ENCODE measurements around the gene EVA1A.
"Not testable (repeated sequence)": the region's sequence is repeated elsewhere in the genome, so short reads cannot be mapped to it uniquely, and the experiment has no call there.

Gene EVA1A

GRCh38 chr2:75482398-75482797, 78.3 kb downstream of the EVA1A start:
- no peak for DNase-seq (ENCODE audit: low read depth)

- no peak for DNase-seq (ENCODE audit: low read depth)
Observed at GRCh38 chr2:75480971-75481836, 79.5 kb downstream of the EVA1A start.

GRCh38 chr2:75477696-75478095, 83.0 kb downstream of the EVA1A start:
- DNase-seq (ENCODE audit: low read depth) = not testable (repeated sequence)

GRCh38 chr2:75476761-75477160, 84.0 kb downstream of the EVA1A start:
- no peak for DNase-seq (ENCODE audit: low read depth)

GRCh38 chr2:75475976-75476375, 84.8 kb downstream of the EVA1A start:
- DNase-seq (ENCODE audit: low read depth) = no peak

- DNase-seq (ENCODE audit: low read depth) = no peak
Observed at GRCh38 chr2:75475049-75475448, 85.7 kb downstream of the EVA1A start.

GRCh38 chr2:75474115-75474514, 86.6 kb downstream of the EVA1A start:
- DNase-seq (ENCODE audit: low read depth) = no peak

- no peak for DNase-seq (ENCODE audit: low read depth)
Observed at GRCh38 chr2:75466708-75467311, 93.9 kb downstream of the EVA1A start.

- no peak for DNase-seq (ENCODE audit: low read depth)
Observed at GRCh38 chr2:75465317-75465984, 95.3 kb downstream of the EVA1A start.

GRCh38 chr2:75464348-75464946, 96.3 kb downstream of the EVA1A start:
- DNase-seq (ENCODE audit: low read depth) = no peak

GRCh38 chr2:75462721-75463120, 98.0 kb downstream of the EVA1A start:
- DNase-seq (ENCODE audit: low read depth) = no peak

GRCh38 chr2:75462206-75462605, 98.5 kb downstream of the EVA1A start:
- no peak for DNase-seq (ENCODE audit: low read depth)

- no peak for DNase-seq (ENCODE audit: low read depth)
Observed at GRCh38 chr2:75460630-75461029, 100.1 kb downstream of the EVA1A start.

- DNase-seq (ENCODE audit: low read depth) = no peak
Observed at GRCh38 chr2:75459565-75460310, 101.0 kb downstream of the EVA1A start.

- no peak for DNase-seq (ENCODE audit: low read depth)
Observed at GRCh38 chr2:75458201-75458600, 102.5 kb downstream of the EVA1A start.

GRCh38 chr2:75456825-75457224, 103.9 kb downstream of the EVA1A start:
- no peak for DNase-seq (ENCODE audit: low read depth)

GRCh38 chr2:75456111-75456510, 104.6 kb downstream of the EVA1A start:
- no peak for DNase-seq (ENCODE audit: low read depth)

GRCh38 chr2:75454241-75454620, 106.5 kb downstream of the EVA1A start:
- DNase-seq (ENCODE audit: low read depth) = no peak

GRCh38 chr2:75453384-75454240, 107.1 kb downstream of the EVA1A start:
- no peak for DNase-seq (ENCODE audit: low read depth)

- no peak for DNase-seq (ENCODE audit: low read depth)
Observed at GRCh38 chr2:75450068-75450467, 110.7 kb downstream of the EVA1A start.

- no peak for DNase-seq (ENCODE audit: low read depth)
Observed at GRCh38 chr2:75447176-75447575, 113.6 kb downstream of the EVA1A start.

Measured in activated gamma-delta T cell treated with anti-CD3 and anti-CD28 coated beads, Interleukin-2, amount 50 U/mL, for 16 hours (primary cell).